IPS DF 6.9 (cell line): ENCODE results near the gene TBL1X.

Source experiments
- DNase-seq: peaks from one replicate; pipeline ENCODE4 v3.0.0-alpha.2; 2013; ENCODE audit warnings: low read depth, low spot score
- H3K27ac ChIP-seq: one replicate; pipeline ENCODE4 v1.5.1; 2013; ENCODE audit warnings: low read length, control low read depth
- H3K27me3 ChIP-seq: 2 replicates; pipeline ENCODE4 v1.6.1; 2013; ENCODE audit warnings: mild to moderate bottlenecking, low read length; ENCODE audit not compliant: control insufficient read depth, insufficient read depth
- H3K36me3 ChIP-seq: 2 replicates; pipeline ENCODE4 v1.6.1; 2013; ENCODE audit warnings: low read length; ENCODE audit not compliant: control insufficient read depth, insufficient read depth
- H3K4me1 ChIP-seq: 2 replicates; pipeline ENCODE4 v1.6.1; 2013; ENCODE audit warnings: low read length; ENCODE audit not compliant: control insufficient read depth, insufficient read depth
- H3K4me3 ChIP-seq: 2 replicates; pipeline ENCODE4 v1.5.1; 2013; ENCODE audit warnings: mild to moderate bottlenecking, low read length
- H3K9me3 ChIP-seq: 2 replicates; pipeline ENCODE4 v1.6.1; 2013; ENCODE audit warnings: low read length, inconsistent platforms; ENCODE audit not compliant: control insufficient read depth, insufficient read depth
- WGBS: extraction: QIAGEN DNeasy Blood & Tissue Kit; methylation state at CpG from one replicate; pipeline ENCODE4 v1.1.7; 2013; ENCODE audit warnings: mixed read lengths, missing lambda C conversion rate; ENCODE audit not compliant: insufficient read length, insufficient coverage; 5-methylcytosine and 5-hydroxymethylcytosine counted together

The TBL1X gene

DNA sequence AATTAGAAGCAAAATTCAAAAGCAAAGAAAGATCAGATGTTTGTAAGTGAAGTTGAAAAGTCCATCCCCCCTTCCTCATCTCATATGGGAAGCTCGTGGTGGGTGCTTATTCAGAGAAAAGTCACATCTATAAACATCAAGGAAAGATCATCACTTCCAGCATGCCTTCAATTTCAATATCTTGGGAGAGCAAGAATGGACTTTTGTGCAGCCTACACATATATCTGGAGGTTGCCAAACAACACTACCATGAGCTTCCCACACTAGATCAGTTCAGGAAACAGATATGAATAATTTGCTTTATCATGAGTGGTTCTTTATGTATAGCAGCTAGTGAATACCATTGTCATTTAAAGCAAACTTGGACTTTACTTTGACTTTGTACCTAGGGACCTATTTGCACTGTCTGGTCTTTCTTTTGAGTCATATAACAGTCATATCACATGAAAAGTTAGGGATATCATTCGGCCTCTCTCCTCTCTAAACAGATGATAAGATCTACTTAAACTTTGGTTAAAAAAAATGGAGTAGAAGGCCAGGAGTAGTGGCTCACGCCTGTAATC lies 5.6 kb upstream of the TBL1X start:
- Histone ChIP-seq H3K36me3 (no peaks in the 10 kb centered on the region), H3K27me3 (no peaks in the 10 kb centered on the region), H3K27ac (no peak overlapping the region), H3K4me3 (no peak overlapping the region), H3K9me3 (no peaks in the 10 kb centered on the region), H3K4me1 (peaks cover 2% of the 10 kb centered on the region)
- no peak for DNase-seq
- no CpG with 5 or more reads among the region's 3 CpGs for WGBS

DNA sequence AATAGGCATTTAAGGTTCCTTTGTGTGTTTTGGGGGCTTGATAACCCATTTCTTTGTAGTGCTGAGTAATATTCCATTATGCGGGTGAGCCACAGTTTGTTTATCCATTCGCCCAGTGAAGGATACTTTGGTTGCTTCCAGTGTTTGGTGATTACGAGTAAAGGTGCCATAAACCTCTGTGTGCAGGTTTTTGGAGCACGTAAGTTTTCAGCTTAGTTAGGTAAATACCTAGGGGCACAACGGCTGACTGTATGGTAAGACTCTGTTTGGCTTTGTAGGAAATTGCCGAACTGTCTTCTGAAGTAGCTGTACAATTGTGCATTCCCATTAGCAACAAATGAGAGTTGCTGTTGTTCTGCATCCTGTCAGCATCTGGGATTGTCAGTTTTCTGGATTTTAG lies 3.8 kb upstream of the TBL1X start:
- H3K4me1 ChIP-seq = peaks cover 2% of the 10 kb centered on the region
- no CpG with 5 or more reads among the region's 6 CpGs for WGBS

DNA sequence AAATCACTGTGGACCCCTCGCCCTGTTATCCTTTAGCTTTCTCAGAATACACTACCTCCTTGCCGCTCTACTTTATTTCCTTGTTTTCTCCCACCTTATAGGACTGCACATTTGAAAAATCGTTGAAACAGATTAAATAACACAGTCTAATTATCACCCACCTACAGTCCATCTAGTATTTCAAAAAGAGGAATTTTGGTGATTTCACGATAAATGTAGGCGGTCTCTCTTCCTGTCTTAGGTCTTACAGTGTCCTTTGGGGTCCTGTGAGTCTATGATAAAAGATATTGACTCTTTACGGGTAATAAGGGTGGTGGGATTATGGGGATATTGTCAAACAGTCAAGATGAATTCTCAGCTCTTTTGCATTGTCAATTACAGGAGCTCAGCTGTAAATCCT lies 2.4 kb upstream of the TBL1X start:
- H3K27ac ChIP-seq = no peak overlapping the region
- no peaks in the 10 kb centered on the region for H3K9me3 ChIP-seq
- H3K4me1 ChIP-seq = peaks cover 4% of the 10 kb centered on the region; the same call in 1 of the 2 replicates
- no peaks in the 10 kb centered on the region; the same call in 1 of the 2 replicates for H3K27me3 ChIP-seq
- H3K36me3 ChIP-seq = no peaks in the 10 kb centered on the region
- DNase-seq = no peak
- no CpG with 5 or more reads among the region's 6 CpGs for WGBS
- no peak overlapping the region for H3K4me3 ChIP-seq

More for the DNA sequence above, 3.8 kb upstream of the TBL1X start:
- no peak overlapping the region for H3K4me3 ChIP-seq
- H3K27me3 ChIP-seq = no peaks in the 10 kb centered on the region
- H3K27ac ChIP-seq = no peak overlapping the region
- DNase-seq = no peak
- no peaks in the 10 kb centered on the region for H3K36me3 ChIP-seq
- no peaks in the 10 kb centered on the region for H3K9me3 ChIP-seq

DNA sequence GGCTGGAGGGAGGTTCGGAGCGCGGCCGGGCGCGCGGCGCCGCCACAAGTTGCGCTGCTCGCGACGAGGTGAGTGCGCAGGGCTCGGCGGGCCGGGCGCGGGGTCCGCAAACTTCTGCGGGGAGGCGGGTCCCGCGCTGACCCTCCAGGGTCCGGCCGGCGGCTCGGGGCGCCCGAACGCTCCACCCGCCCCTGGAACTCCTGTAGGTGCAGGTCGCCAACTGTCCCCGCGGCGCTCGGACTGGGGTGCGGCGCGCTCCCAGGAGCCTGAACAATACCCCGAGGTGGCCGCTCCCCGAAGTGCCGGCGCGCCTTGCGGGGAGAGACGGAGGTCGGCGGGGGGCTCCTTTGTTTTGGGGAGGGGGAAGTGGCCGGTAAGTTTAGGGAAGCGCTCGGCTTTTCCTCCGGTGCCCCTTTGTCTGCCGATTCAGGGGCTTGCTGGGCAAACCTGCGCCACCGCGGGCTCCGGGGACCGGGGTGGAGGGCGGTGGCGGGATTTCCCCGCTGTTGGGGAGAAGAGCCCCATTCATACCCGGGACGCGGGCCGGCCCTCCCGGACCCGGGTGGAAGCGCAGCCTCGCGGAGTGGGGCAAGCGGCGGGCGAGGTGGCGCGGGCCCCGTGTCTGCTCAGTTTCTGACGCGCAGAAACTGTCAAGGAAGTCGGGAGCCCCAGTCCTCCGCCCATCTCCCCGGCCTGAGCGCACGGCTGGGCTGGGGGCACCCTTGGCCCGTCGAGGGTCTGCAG lies 694 bp downstream of the TBL1X start:
- Histone ChIP-seq H3K4me1 (peaks cover 4% of the 10 kb centered on the region; the same call in 1 of the 2 replicates), H3K27me3 (no peaks in the 10 kb centered on the region; the same call in 1 of the 2 replicates), H3K9me3 (no peaks in the 10 kb centered on the region), H3K4me3 (peak overlapping the region; percentile 77), H3K36me3 (no peaks in the 10 kb centered on the region), H3K27ac (no peak overlapping the region)
- no CpG with 5 or more reads among the region's 87 CpGs for WGBS
- no peak for DNase-seq

DNA sequence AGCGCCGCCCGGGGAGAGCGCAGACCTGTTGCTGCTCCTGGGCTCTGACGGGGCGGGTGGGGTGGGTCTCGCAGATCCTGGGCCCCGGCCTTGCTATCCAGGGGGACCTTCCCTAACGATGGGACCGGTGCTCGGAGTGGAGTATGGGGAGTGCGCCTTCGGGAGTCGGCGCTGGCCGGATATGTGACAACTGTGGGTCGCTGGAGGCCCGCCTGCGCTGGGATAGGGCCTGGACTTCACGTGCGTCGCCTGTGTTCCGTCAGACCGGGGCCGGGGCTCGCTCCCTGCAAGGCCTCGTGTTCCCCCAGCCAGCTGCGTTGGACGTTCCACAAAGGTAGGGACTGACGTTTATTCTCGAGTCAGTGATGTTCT lies 1.3 kb downstream of the TBL1X start:
- Histone ChIP-seq H3K9me3 (no peaks in the 10 kb centered on the region), H3K4me1 (peaks cover 4% of the 10 kb centered on the region; the same call in 1 of the 2 replicates), H3K27me3 (no peaks in the 10 kb centered on the region; the same call in 1 of the 2 replicates), H3K27ac (no peak overlapping the region), H3K36me3 (no peaks in the 10 kb centered on the region), H3K4me3 (peak overlapping the region; percentile 77)
- DNase-seq = no peak
- no CpG with 5 or more reads among the region's 31 CpGs for WGBS

DNA sequence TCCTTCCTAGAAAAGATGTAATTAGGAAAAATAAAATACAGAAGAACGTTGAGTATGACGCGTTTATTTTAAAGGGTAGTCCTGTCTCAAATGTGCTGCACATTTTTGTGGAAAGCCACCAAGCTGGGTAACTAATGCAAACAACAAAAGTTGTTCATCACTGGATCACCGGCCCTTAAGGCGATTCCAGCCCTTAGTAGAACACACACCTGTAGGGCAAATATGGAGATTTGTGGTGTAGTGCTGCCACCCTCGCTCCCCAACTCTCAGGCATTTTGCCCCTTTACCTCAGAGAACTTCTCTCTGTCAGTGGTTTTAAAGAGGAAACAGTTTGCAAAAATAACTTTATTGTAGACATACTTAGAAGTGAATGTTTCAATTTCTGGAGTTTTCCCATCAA lies 1.9 kb downstream of the TBL1X start:
- no CpG with 5 or more reads among the region's 6 CpGs for WGBS
- no peak for DNase-seq
- H3K4me3 ChIP-seq = peak overlapping the region; percentile 77; the same call in 1 of the 2 replicates
- H3K36me3 ChIP-seq = no peaks in the 10 kb centered on the region
- no peaks in the 10 kb centered on the region; the same call in 1 of the 2 replicates for H3K27me3 ChIP-seq
- no peaks in the 10 kb centered on the region for H3K9me3 ChIP-seq
- no peak overlapping the region for H3K27ac ChIP-seq
- peaks cover 4% of the 10 kb centered on the region; the same call in 1 of the 2 replicates for H3K4me1 ChIP-seq

DNA sequence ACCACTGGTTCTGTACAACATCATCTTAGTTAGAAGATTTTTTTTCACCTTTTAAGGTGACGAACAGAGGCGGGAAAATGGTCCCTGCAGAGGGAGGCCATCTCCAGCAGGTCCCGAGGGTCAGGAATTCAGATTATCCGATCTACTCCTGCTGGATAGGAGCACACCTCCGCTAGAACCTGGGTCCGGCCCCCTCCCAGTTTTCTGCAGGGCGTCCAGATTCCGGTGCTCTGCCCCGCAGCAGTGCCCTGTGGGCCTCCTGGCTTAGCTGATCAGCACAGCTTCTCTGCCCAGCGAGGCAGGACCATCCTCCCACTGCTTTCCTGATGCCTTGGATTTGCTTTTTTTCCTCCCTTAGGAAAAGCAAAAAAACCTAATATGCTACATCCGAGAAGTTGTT lies 2.3 kb downstream of the TBL1X start:
- Histone ChIP-seq H3K36me3 (no peaks in the 10 kb centered on the region), H3K9me3 (no peaks in the 10 kb centered on the region), H3K4me3 (no peak overlapping the region), H3K27ac (no peak overlapping the region), H3K27me3 (no peaks in the 10 kb centered on the region; the same call in 1 of the 2 replicates), H3K4me1 (peaks cover 4% of the 10 kb centered on the region; the same call in 1 of the 2 replicates)
- WGBS = no CpG with 5 or more reads among the region's 11 CpGs
- no peak for DNase-seq

DNA sequence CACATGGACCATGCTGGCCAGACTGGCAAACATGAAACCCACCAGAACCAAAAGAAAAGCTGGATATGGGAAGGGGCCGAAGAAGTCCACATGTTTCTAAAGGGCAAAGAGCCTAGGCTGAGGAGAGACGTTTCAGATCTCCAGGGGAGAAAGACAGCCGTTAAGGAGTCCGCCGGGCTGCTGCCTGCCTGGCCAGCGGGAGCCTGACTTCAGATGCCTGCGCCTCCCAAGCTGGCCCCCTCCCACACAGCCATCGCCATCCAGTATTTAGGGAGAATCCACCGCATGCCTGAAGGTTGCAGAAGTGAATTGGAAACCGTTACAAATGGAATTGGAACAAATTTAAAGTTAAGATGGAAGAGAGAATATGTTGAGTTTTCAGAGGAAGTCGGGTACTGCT lies 2.9 kb downstream of the TBL1X start:
- DNase-seq = no peak
- H3K4me1 ChIP-seq = peaks cover 4% of the 10 kb centered on the region; the same call in 1 of the 2 replicates
- H3K27ac ChIP-seq = no peak overlapping the region
- WGBS = no CpG with 5 or more reads among the region's 11 CpGs
- no peaks in the 10 kb centered on the region for H3K9me3 ChIP-seq
- no peaks in the 10 kb centered on the region; the same call in 1 of the 2 replicates for H3K27me3 ChIP-seq
- H3K4me3 ChIP-seq = no peak overlapping the region
- no peaks in the 10 kb centered on the region for H3K36me3 ChIP-seq

DNA sequence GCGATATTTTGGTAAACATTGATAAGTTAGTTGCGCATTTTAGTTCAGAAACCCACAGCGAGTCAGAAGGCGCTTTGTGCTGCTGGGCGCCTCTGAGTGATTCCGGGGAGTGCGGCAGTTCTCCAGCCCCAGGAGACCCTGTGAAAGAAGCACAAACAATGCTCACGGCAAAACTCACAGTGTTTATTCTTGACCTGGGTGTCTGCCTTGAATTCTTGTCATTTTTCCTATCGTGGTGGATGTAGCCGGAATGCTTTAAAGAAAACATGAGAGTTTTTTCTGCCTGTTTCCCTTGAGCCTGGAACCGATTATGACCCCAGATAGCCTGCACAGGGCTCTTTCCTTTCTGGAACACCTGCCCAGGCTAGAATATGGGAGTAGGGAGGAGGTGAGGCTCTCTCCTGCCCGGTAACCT lies 6.7 kb downstream of the TBL1X start:
- no peaks in the 10 kb centered on the region for H3K36me3 ChIP-seq
- no peak overlapping the region for H3K4me3 ChIP-seq
- no peaks in the 10 kb centered on the region for H3K27me3 ChIP-seq
- no peak for DNase-seq
- no peaks in the 10 kb centered on the region for H3K9me3 ChIP-seq
- peaks cover 1% of the 10 kb centered on the region; the same call in 1 of the 2 replicates for H3K4me1 ChIP-seq
- no peak overlapping the region for H3K27ac ChIP-seq
- no CpG with 5 or more reads among the region's 12 CpGs for WGBS

DNA sequence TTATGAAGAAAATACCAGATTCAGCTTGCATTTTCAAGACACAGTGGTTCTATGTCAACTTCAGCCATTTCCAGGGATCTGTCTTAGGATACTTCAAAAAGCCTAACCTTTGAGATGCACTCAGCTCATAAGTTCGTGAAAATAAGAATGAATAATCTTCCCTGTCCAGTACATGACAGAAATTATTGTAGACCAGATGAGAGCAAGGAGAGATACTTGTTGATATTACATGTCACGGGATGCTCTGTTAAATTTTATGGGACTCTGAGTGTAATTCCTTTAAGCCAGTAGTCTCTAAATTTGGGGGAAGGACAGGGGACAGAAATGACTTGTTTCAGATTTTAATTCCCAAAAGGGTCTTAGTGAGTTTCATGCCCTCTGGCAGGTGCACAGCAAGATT lies 8.8 kb downstream of the TBL1X start:
- Histone ChIP-seq H3K9me3 (no peaks in the 10 kb centered on the region), H3K4me3 (no peak overlapping the region), H3K4me1 (no peaks in the 10 kb centered on the region), H3K36me3 (no peaks in the 10 kb centered on the region), H3K27me3 (no peaks in the 10 kb centered on the region), H3K27ac (no peak overlapping the region)
- no CpG with 5 or more reads among the region's 2 CpGs for WGBS
- DNase-seq = no peak
